SW 1271 (cell line): ENCODE measurements around the gene TRIM61.
"Not testable (repeated sequence)": the region's sequence is repeated elsewhere in the genome, so short reads cannot be mapped to it uniquely, and the experiment has no call there.

Experiments used
- DNase-seq, 2 experiments: peaks; one replicate each; lab custom pipeline; 2025; lab: John Stamatoyannopoulos, UW

Gene TRIM61

GRCh38 chr4:164977243-164978164 lies at the start of gene TRIM61:
Gene TRIM61, minus strand, starts transcription at chr4:164977657. Its CDS starts 7,655 bp downstream, at chr4:164970002.
- no peak for DNase-seq

- DNase-seq = not testable (repeated sequence)
Measured at GRCh38 chr4:165025782-165026181, 48.3 kb upstream of the TRIM61 start.

- not testable (repeated sequence) for DNase-seq
Measured at GRCh38 chr4:165019995-165020394, 42.5 kb upstream of the TRIM61 start.

GRCh38 chr4:165016971-165017370 lies 39.5 kb upstream of the TRIM61 start:
- no peak for DNase-seq

- no peak for DNase-seq
Measured at GRCh38 chr4:165013691-165014090, 36.2 kb upstream of the TRIM61 start.

- DNase-seq = no peak
Measured at GRCh38 chr4:165011403-165011802, 33.9 kb upstream of the TRIM61 start.

- no peak for DNase-seq
Measured at GRCh38 chr4:165010991-165011390, 33.5 kb upstream of the TRIM61 start.

GRCh38 chr4:165010487-165010886 lies 33.0 kb upstream of the TRIM61 start:
- DNase-seq = no peak

- DNase-seq = no peak
Measured at GRCh38 chr4:165009493-165010227, 32.2 kb upstream of the TRIM61 start.

- no peak for DNase-seq
Measured at GRCh38 chr4:165006886-165007285, 29.4 kb upstream of the TRIM61 start.

- no peak for DNase-seq
Measured at GRCh38 chr4:165006456-165006855, 29.0 kb upstream of the TRIM61 start.

GRCh38 chr4:165005352-165005925 lies 28.0 kb upstream of the TRIM61 start:
- no peak for DNase-seq

- DNase-seq = not testable (repeated sequence)
Measured at GRCh38 chr4:165001957-165002356, 24.5 kb upstream of the TRIM61 start.

- not testable (repeated sequence) for DNase-seq
Measured at GRCh38 chr4:164998526-164999080, 21.1 kb upstream of the TRIM61 start.

- DNase-seq = no peak
Measured at GRCh38 chr4:164997941-164998340, 20.5 kb upstream of the TRIM61 start.

GRCh38 chr4:164997324-164997723 lies 19.9 kb upstream of the TRIM61 start:
- DNase-seq = peak in 1 of 2 experiments; percentile 28

- DNase-seq = not testable (repeated sequence)
Measured at GRCh38 chr4:164996123-164996522, 18.7 kb upstream of the TRIM61 start.

GRCh38 chr4:164990786-164991185 lies 13.3 kb upstream of the TRIM61 start:
- not testable (repeated sequence) for DNase-seq

- no peak for DNase-seq
Measured at GRCh38 chr4:164989471-164989870, 12.0 kb upstream of the TRIM61 start.

GRCh38 chr4:164971929-164972328 lies 5.5 kb downstream of the TRIM61 start:
- DNase-seq = not testable (repeated sequence)

- peak in 1 of 2 experiments; percentile 36 for DNase-seq
Measured at GRCh38 chr4:164959896-164960295, 17.6 kb downstream of the TRIM61 start.

- DNase-seq = peak in 1 of 2 experiments; percentile 11
Measured at GRCh38 chr4:164959421-164959820, 18.0 kb downstream of the TRIM61 start.
